Measurements from ENCODE around the gene SIT1. TPM values are rescaled to one million over a fixed set of nuclear protein-coding genes. Genes with fewer than 3 reads are reported as not detected.

Gene SIT1
- total RNA-seq, 1 donor from 2014 or later: not detected

DNA sequence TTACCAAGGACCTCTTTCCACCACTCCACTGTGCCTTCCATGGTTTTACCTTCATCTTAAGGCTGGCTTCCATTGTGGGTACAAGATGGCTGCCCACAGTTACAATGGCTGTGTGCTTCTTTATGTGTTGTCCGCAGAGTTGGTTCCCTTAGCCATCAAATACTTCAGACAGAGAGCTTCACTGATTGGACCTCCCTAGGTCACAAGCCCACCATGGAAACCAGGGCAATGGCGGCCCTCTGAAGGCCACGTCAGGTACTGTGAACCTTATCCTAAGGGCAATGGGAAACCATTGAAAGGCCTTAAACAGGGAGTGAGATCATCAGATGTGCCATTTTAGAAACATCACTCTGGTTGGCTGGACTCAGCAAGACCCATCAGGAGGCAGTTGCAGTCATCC, 17.2 kb upstream of the SIT1 start:
- no peak overlapping the region for H3K4me3 Mint-ChIP-seq (ENCODE audit: low read depth)
- TF ChIP-seq, protein P1, sequence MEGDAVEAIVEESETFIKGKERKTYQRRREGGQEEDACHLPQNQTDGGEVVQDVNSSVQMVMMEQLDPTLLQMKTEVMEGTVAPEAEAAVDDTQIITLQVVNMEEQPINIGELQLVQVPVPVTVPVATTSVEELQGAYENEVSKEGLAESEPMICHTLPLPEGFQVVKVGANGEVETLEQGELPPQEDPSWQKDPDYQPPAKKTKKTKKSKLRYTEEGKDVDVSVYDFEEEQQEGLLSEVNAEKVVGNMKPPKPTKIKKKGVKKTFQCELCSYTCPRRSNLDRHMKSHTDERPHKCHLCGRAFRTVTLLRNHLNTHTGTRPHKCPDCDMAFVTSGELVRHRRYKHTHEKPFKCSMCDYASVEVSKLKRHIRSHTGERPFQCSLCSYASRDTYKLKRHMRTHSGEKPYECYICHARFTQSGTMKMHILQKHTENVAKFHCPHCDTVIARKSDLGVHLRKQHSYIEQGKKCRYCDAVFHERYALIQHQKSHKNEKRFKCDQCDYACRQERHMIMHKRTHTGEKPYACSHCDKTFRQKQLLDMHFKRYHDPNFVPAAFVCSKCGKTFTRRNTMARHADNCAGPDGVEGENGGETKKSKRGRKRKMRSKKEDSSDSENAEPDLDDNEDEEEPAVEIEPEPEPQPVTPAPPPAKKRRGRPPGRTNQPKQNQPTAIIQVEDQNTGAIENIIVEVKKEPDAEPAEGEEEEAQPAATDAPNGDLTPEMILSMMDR (IDR thresholded peaks at IDR 0.05; ENCODE audit: unreplicated experiment): no peak
- no peak overlapping the region for H3K27ac Mint-ChIP-seq
- DNase-seq (ENCODE audit: low spot score, unreplicated experiment): no peak
- H3K27me3 Mint-ChIP-seq: no peaks in the 10 kb centered on the region
- H3K4me1 Mint-ChIP-seq (ENCODE audit: low read depth): peaks cover 6% of the 10 kb centered on the region
- H3K36me3 Mint-ChIP-seq (ENCODE audit: insufficient read depth): no peaks in the 10 kb centered on the region
- H3K9me3 Mint-ChIP-seq (ENCODE audit: low read depth): no peaks in the 10 kb centered on the region

DNA sequence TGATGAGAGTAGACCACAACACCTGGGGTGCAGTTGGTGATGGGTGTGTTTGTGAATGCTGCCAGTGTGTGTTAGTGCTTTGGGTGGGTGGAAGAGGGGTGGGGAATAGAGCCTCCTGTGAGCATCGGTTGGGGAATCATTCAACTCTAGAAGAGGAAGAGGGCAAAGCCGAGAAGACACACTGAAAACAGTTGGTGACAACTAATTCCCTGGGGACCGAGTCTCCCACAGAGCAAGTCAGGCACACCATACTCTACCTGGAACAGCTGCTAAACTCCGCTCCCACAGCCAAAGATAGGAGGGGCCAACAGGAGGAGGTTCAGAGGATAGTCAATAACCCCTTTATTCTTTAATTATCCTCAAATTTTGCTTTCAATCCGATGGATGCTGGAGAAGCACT, 15.8 kb upstream of the SIT1 start:
- peaks cover 4% of the 10 kb centered on the region for H3K36me3 Mint-ChIP-seq (ENCODE audit: insufficient read depth)
- H3K9me3 Mint-ChIP-seq (ENCODE audit: low read depth): no peaks in the 10 kb centered on the region
- no peaks in the 10 kb centered on the region for H3K27me3 Mint-ChIP-seq
- H3K4me3 Mint-ChIP-seq (ENCODE audit: low read depth): no peak overlapping the region
- no peak overlapping the region for H3K27ac Mint-ChIP-seq
- TF ChIP-seq, protein P1 (IDR thresholded peaks at IDR 0.05; ENCODE audit: unreplicated experiment): no peak
- DNase-seq (ENCODE audit: low spot score, unreplicated experiment): no peak
- peaks cover 6% of the 10 kb centered on the region for H3K4me1 Mint-ChIP-seq (ENCODE audit: low read depth)

DNA sequence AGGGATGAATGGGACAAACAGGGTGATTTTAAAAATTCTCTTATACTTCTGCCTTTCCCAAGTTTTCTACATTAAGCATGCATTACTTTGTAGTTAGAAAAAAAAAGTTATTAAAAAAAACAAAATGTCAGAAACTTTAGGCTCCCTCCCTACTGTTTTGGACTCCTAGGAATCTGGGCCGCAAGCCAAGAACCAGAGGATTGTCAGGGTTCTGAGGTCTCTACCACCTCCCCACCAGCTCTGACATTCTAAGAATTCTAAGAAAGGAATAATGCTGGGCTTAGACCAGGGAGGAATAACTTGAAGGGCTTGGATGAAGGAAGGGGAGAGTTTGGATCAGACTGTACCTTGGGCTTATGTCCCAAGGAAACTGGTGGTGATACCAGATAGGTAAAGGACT, 15.3 kb upstream of the SIT1 start:
- Mint-ChIP-seq H3K4me1 (ENCODE audit: low read depth) (peaks cover 6% of the 10 kb centered on the region), H3K4me3 (ENCODE audit: low read depth) (peak overlapping the region; percentile 81), H3K27ac (no peak overlapping the region), H3K27me3 (no peaks in the 10 kb centered on the region), H3K9me3 (ENCODE audit: low read depth) (no peaks in the 10 kb centered on the region), H3K36me3 (ENCODE audit: insufficient read depth) (peaks cover 4% of the 10 kb centered on the region)
- no peak for DNase-seq (ENCODE audit: low spot score, unreplicated experiment)
- TF ChIP-seq, protein P1 (IDR thresholded peaks at IDR 0.05; ENCODE audit: unreplicated experiment): no peak

DNA sequence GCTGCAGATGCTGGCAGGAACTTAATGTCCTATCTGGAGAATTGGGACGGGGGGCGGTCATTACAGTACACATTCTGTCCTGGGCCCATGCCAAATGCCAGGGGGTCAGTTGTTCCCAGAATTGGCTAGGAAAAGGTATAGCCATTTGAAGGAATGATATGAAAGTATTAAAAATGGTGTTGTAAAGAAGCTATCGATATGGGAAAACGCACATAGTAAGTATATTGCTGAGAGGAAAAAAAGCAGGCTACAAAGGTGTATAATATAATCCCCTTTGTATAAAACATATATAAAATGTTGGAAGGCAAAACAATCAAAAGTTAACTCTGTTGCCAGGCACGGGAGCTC, 14.7 kb upstream of the SIT1 start:
- Mint-ChIP-seq H3K27ac (no peak overlapping the region), H3K4me1 (ENCODE audit: low read depth) (peaks cover 6% of the 10 kb centered on the region), H3K36me3 (ENCODE audit: insufficient read depth) (peaks cover 6% of the 10 kb centered on the region), H3K9me3 (ENCODE audit: low read depth) (no peaks in the 10 kb centered on the region), H3K27me3 (no peaks in the 10 kb centered on the region), H3K4me3 (ENCODE audit: low read depth) (peak overlapping the region; percentile 81)
- DNase-seq (ENCODE audit: low spot score, unreplicated experiment): no peak
- TF ChIP-seq, protein P1 (IDR thresholded peaks at IDR 0.05; ENCODE audit: unreplicated experiment): no peak

DNA sequence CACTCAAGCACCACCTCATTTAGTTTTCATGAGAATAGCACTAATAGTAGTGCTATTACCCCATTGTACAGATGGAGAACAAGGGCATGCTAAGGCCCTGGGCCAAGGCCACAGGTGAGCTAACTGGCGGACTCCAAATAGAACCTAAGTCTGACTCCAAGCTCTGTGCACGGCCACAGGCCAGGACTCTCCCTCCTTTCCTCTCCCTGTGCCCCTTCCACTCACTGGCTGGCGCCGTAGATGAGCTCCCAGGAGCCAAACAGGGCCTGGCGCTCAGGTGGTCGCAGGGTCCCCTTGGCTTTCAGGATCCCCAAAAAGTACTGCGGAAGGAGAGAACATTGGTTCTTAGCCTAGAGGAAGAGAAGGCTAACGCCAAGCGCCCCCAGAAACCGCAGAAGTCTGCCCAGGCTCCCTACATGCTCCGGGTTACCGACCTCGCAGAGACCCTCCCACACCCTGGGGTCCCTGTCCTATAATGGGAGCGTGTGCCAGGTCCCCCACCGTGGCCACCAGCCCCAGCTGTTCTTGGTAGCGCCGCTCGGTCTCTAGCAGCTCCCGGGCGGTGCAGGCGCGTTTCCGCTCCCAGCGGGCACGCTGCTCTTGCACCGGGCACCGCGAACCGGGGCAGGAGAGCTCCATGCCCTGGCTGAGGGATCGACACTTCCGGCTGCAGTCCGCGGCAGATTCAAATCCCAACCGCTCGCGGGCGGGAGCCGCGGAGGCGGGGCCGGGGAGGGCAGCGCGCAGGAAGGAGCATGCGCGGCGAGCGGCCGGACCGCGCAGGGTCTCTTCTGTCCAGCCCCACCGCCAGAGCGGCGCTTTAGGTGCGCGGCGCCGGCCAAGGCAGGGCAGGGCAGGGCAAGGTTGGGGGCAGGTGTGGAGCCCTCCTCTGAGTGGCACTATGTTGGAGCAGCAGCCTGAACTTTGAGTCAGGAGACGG, 14.1 kb upstream of the SIT1 start, which contains the start of gene ARHGEF39:
ARHGEF39 (minus strand) TSS at position 665 of the 940 bp plus-strand sequence; CDS start at position 639, 26 bp downstream.
- no peaks in the 10 kb centered on the region for H3K9me3 Mint-ChIP-seq (ENCODE audit: low read depth)
- peak within 1 kb of the TSS; percentile 81 for H3K4me3 Mint-ChIP-seq (ENCODE audit: low read depth)
- peaks cover 6% of the 10 kb centered on the region for H3K4me1 Mint-ChIP-seq (ENCODE audit: low read depth)
- H3K36me3 Mint-ChIP-seq (ENCODE audit: insufficient read depth): peaks cover 7% of the 10 kb centered on the region
- H3K27ac Mint-ChIP-seq: no peak within 1 kb of the TSS
- peak; percentile 79 for DNase-seq (ENCODE audit: low spot score, unreplicated experiment)
- TF ChIP-seq, protein P1 (IDR thresholded peaks at IDR 0.05; ENCODE audit: unreplicated experiment): peak; percentile 54
- no peaks in the 10 kb centered on the region for H3K27me3 Mint-ChIP-seq
